NB4 (cell line): ENCODE data around the gene KIF18B.

ENCODE experiments used
- CTCF ChIP-seq: IDR thresholded peaks from one replicate; pipeline ENCODE4 v1.5.1; 2012; ENCODE audit warnings: low read depth, low read length
- MAX ChIP-seq: IDR thresholded peaks from 2 replicates; pipeline ENCODE4 v1.6.1; 2011; ENCODE audit warnings: low read depth, low read length

- TF ChIP-seq CTCF (no peak), MAX (no peak)
Observed at GRCh38 chr17:44887016-44887415, 60.6 kb downstream of the KIF18B start.
